H1 (cell line): ENCODE measurements around the gene HSD11B1. TPM values are rescaled to one million over a fixed set of nuclear protein-coding genes. Genes with fewer than 3 reads are reported as not detected.

Source experiments
- CTCF ChIA-PET: fragments of 300-600 bp; sonication (Branson Sonifier 250); formaldehyde crosslinking; loops from one replicate; lab custom pipeline; 2021; ENCODE audit not compliant: partially characterized antibody; lab: Charles Lee
- POLR2A ChIA-PET: fragments of 300-600 bp; sonication (Branson Sonifier 250); formaldehyde crosslinking; loops from one replicate; lab custom pipeline; 2021; ENCODE audit warnings: inconsistent platforms; ENCODE audit not compliant: partially characterized antibody; lab: Charles Lee
- DNase-seq, 2 experiments: peaks; one replicate each; pipeline versions ENCODE4 v3.0.0 to v3.0.0-alpha.2; 2010 to 2022; ENCODE audit warnings: low spot score in 2 of 2, low read depth in 1 of 2, mixed read lengths in 1 of 2
- FAIRE-seq: peaks from 2 replicates; lab custom pipeline; 2011; peaks lifted over from hg19 to GRCh38; lab: Jason Lieb, UNC
- H2AFZ ChIP-seq: 2 replicates; pipeline ENCODE4 v1.8.1; 2012; ENCODE audit warnings: low read length, inconsistent platforms
- H2AK5ac ChIP-seq: 2 replicates; pipeline ENCODE4 v1.6.1; 2013; ENCODE audit warnings: low read depth, low read length
- H2BK120ac ChIP-seq: replicated peaks from 2 replicates; pipeline ENCODE3; 2013; ENCODE audit warnings: low read depth, low read length, inconsistent platforms
- H2BK12ac ChIP-seq: 2 replicates; pipeline ENCODE4 v1.6.1; 2013; ENCODE audit warnings: low read depth, low read length
- H2BK15ac ChIP-seq: 2 replicates; pipeline ENCODE4 v1.6.1; 2013; ENCODE audit warnings: low read length
- H2BK20ac ChIP-seq: 2 replicates; pipeline ENCODE4 v1.6.1; 2013; ENCODE audit warnings: low read length
- H2BK5ac ChIP-seq: 2 replicates; pipeline ENCODE4 v1.6.1; 2013; ENCODE audit warnings: low read depth, low read length
- H3K14ac ChIP-seq: 2 replicates; pipeline ENCODE4 v1.6.1; 2013; ENCODE audit warnings: inconsistent platforms; ENCODE audit not compliant: insufficient read length
- H3K18ac ChIP-seq: 2 replicates; pipeline ENCODE4 v1.6.1; 2013; ENCODE audit warnings: low read length; ENCODE audit errors: extremely low read depth
- H3K23ac ChIP-seq: 2 replicates; pipeline ENCODE4 v1.6.1; 2013; ENCODE audit warnings: inconsistent platforms; ENCODE audit not compliant: insufficient read length
- H3K23me2 ChIP-seq: 2 replicates; pipeline ENCODE4 v1.6.1; 2013; ENCODE audit warnings: low read depth, low read length
- H3K27ac ChIP-seq: 2 replicates; pipeline ENCODE4 v1.6.1; 2011; ENCODE audit warnings: low read depth, low read length, inconsistent platforms
- H3K27me3 ChIP-seq, 4 experiments: replicated peaks in 1 of 4; 1 replicate in 1 of 4; 2 replicates in 3 of 4; pipeline versions ENCODE4 v1.6.1 to v1.8.1; 2011 to 2013; ENCODE audit warnings: low read length in 3 of 4, mild to moderate bottlenecking in 3 of 4, inconsistent platforms in 2 of 4, mixed read lengths in 2 of 4, moderate library complexity in 1 of 4; ENCODE audit not compliant: control insufficient read depth in 3 of 4, insufficient read depth in 3 of 4; ENCODE audit errors: extremely low read depth in 1 of 4
- H3K36me3 ChIP-seq, 4 experiments: 2 replicates each; pipeline versions ENCODE4 v1.6.1 to v1.8.1; 2011 to 2013; ENCODE audit warnings: mild to moderate bottlenecking in 4 of 4, low read length in 3 of 4, moderate library complexity in 2 of 4, control low read depth in 1 of 4, inconsistent platforms in 1 of 4; ENCODE audit not compliant: insufficient read depth in 4 of 4, control insufficient read depth in 2 of 4
- H3K4ac ChIP-seq: replicated peaks from 2 replicates; pipeline ENCODE3; 2013; ENCODE audit warnings: low read length, low read depth, mixed read lengths, inconsistent platforms; ENCODE audit not compliant: insufficient read length
- H3K4me1 ChIP-seq, 4 experiments: replicated peaks in 1 of 4; 1 replicate in 1 of 4; 2 replicates in 3 of 4; pipeline versions ENCODE4 v1.6.1 to v1.8.1; 2011 to 2013; ENCODE audit warnings: low read length in 3 of 4, inconsistent platforms in 2 of 4, mixed read lengths in 1 of 4; ENCODE audit not compliant: insufficient read depth in 4 of 4, control insufficient read depth in 3 of 4
- H3K4me2 ChIP-seq, 2 experiments: 2 replicates each; pipeline versions ENCODE4 v1.6.1 to v1.8.1; 2011 to 2013; ENCODE audit warnings: low read depth in 2 of 2, low read length in 2 of 2, control low read depth in 1 of 2, inconsistent platforms in 1 of 2, mild to moderate bottlenecking in 1 of 2; ENCODE audit not compliant: insufficient read depth in 1 of 2
- H3K4me3 ChIP-seq, 4 experiments: fragments of 200-600, 300-600 bp in 1 of 4; sonication (generic), shearing (Covaris generic), sonication (Bioruptor Twin) in 1 of 4; 2 replicates each; pipeline versions ENCODE4 v1.5.1 to v1.8.1; 2011 to 2016; ENCODE audit warnings: low read length in 4 of 4, low read depth in 3 of 4, control low read depth in 2 of 4, inconsistent platforms in 2 of 4, mild to moderate bottlenecking in 2 of 4, mixed read lengths in 1 of 4, moderate library complexity in 1 of 4; ENCODE audit not compliant: insufficient read depth in 2 of 4; ENCODE audit errors: extremely low read depth in 1 of 4
- H3K56ac ChIP-seq: replicated peaks from 2 replicates; pipeline ENCODE3; 2013; ENCODE audit warnings: low read depth, mild to moderate bottlenecking, mixed read lengths, low read length, inconsistent platforms; ENCODE audit not compliant: insufficient read length
- H3K79me1 ChIP-seq: 2 replicates; pipeline ENCODE4 v1.6.1; 2013; ENCODE audit warnings: low read depth, low read length, control low read depth
- H3K79me2 ChIP-seq, 2 experiments: 2 replicates each; pipeline versions ENCODE4 v1.6.1 to v1.8.1; 2012 to 2013; ENCODE audit warnings: low read length in 2 of 2, mild to moderate bottlenecking in 2 of 2, inconsistent platforms in 1 of 2; ENCODE audit not compliant: insufficient read depth in 2 of 2, control insufficient read depth in 1 of 2
- H3K9ac ChIP-seq, 4 experiments: replicated peaks in 1 of 4; 1 replicate in 1 of 4; 2 replicates in 3 of 4; pipeline versions ENCODE4 v1.6.1 to v1.8.1; 2011 to 2013; ENCODE audit warnings: low read depth in 3 of 4, low read length in 3 of 4, control low read depth in 2 of 4, mild to moderate bottlenecking in 2 of 4, moderate library complexity in 2 of 4, inconsistent platforms in 1 of 4; ENCODE audit errors: extremely low read depth in 1 of 4
- H3K9me3 ChIP-seq, 2 experiments: 2 replicates each; pipeline versions ENCODE4 v1.6.1 to v1.8.1; 2012 to 2013; ENCODE audit warnings: mild to moderate bottlenecking in 2 of 2, moderate library complexity in 2 of 2, control low read depth in 1 of 2, inconsistent platforms in 1 of 2, low read depth in 1 of 2, low read length in 1 of 2, mixed read lengths in 1 of 2; ENCODE audit not compliant: insufficient read depth in 2 of 2
- H4K20me1 ChIP-seq, 2 experiments: replicated peaks in 1 of 2; 2 replicates each; pipeline versions ENCODE3 to v1.8.1; 2011 to 2013; ENCODE audit warnings: inconsistent platforms in 2 of 2, low read length in 2 of 2, mild to moderate bottlenecking in 1 of 2; ENCODE audit not compliant: insufficient read depth in 2 of 2, control insufficient read depth in 1 of 2
- H4K5ac ChIP-seq: 2 replicates; pipeline ENCODE4 v1.6.1; 2013; ENCODE audit warnings: low read length, low read depth, mixed read lengths, inconsistent platforms; ENCODE audit not compliant: insufficient read length
- H4K8ac ChIP-seq: 2 replicates; pipeline ENCODE4 v1.8.0; 2013; ENCODE audit warnings: mild to moderate bottlenecking, moderate library complexity, low read length, inconsistent platforms; ENCODE audit not compliant: insufficient read depth; ENCODE audit errors: extremely low read depth
- H4K91ac ChIP-seq: replicated peaks from 2 replicates; pipeline ENCODE3; 2013; ENCODE audit warnings: low read length, mixed read lengths, inconsistent platforms; ENCODE audit not compliant: insufficient read length
- ASH2L ChIP-seq: fragments of 200-600, 300-600 bp; sonication (generic); IDR thresholded peaks from one replicate; pipeline ENCODE4 v1.7.1; 2017; ENCODE audit warnings: low read length
- EZH2 ChIP-seq: fragments of 200-600 bp; sonication (generic); IDR thresholded peaks from 2 replicates; pipeline ENCODE4 v1.7.1; 2012; ENCODE audit warnings: low read depth, mild to moderate bottlenecking, moderate library complexity, low read length, inconsistent platforms; ENCODE audit not compliant: severe bottlenecking
- KDM1A ChIP-seq: fragments of 200-600, 300-600 bp; sonication (generic); IDR thresholded peaks from 2 replicates; pipeline ENCODE4 v1.7.1; 2016; ENCODE audit warnings: mild to moderate bottlenecking, low read length, borderline replicate concordance
- KDM4A ChIP-seq: IDR thresholded peaks from one replicate; pipeline ENCODE4 v1.7.1; 2012; ENCODE audit warnings: low read depth, mild to moderate bottlenecking, moderate library complexity, low read length, inconsistent platforms; ENCODE audit not compliant: severe bottlenecking
- SAP30 ChIP-seq: fragments of 300-600 bp; sonication (generic); IDR thresholded peaks from 2 replicates; pipeline ENCODE4 v1.7.1; 2012; ENCODE audit warnings: low read length, moderate library complexity, mild to moderate bottlenecking, inconsistent platforms; ENCODE audit not compliant: insufficient read depth, insufficient replicate concordance
- SIRT6 ChIP-seq: IDR thresholded peaks from one replicate; pipeline ENCODE4 v1.7.1; 2012; ENCODE audit warnings: low read length, inconsistent platforms
- SUZ12 ChIP-seq: fragments of 200-600 bp; sonication (generic); IDR thresholded peaks from 2 replicates; pipeline ENCODE4 v1.6.1; 2012; ENCODE audit warnings: mild to moderate bottlenecking, inconsistent platforms, low read length, moderate library complexity, mixed read lengths
- WGBS, 2 experiments: shearing (Covaris generic) in 1 of 2; methylation state at CpG; one replicate each; pipeline versions ENCODE4 v1.1.6 to v1.1.7; 2013 to 2015; ENCODE audit warnings: low lambda C conversion rate in 2 of 2, mixed read lengths in 2 of 2, inconsistent platforms in 1 of 2, low coverage in 1 of 2, missing lambda C conversion rate in 1 of 2; ENCODE audit not compliant: insufficient replicate concordance in 2 of 2, insufficient coverage in 1 of 2, insufficient read length in 1 of 2; ENCODE audit errors: extremely low coverage in 1 of 2, missing lambda C conversion rate in 1 of 2; 5-methylcytosine and 5-hydroxymethylcytosine counted together
- polyA plus RNA-seq, 7 experiments: library from polyadenylated mRNA; depleted of rRNA in 3 of 7; stranded (reverse) in 5 of 7; unstranded in 2 of 7; fragments of >200 nt in 5 of 7; fragments of 200-250 nt in 2 of 7; gene quantifications; 1 replicate in 5 of 7; 2 replicates in 1 of 7; 4 replicates in 1 of 7; pipeline versions ENCODE4 v1.2.1 to v1.2.3, GENCODE V29; 2011 to 2013; ENCODE audit warnings: missing spikeins in 2 of 7, mixed read lengths in 2 of 7
- total RNA-seq: library from RNA; stranded (reverse); fragmentation: NEBNext Ultra II Directional; extraction: Animal tissue kit (Norgen Biotek cat#: 25700); gene quantifications from 2 replicates; pipeline ENCODE4 v1.2.1, GENCODE V29; 2021
- TF ChIP-seq, protein P1 (sequence below): IDR thresholded peaks from 2 replicates; pipeline ENCODE4 v1.6.1; 2011; ENCODE audit warnings: low read depth, mild to moderate bottlenecking, low read length; ENCODE audit not compliant: insufficient read depth
- TF ChIP-seq, protein P2 (sequence below): IDR thresholded peaks from 2 replicates; pipeline ENCODE4 v1.6.1; 2012; ENCODE audit warnings: inconsistent platforms
- TF ChIP-seq, protein P3 (sequence below): IDR thresholded peaks from 2 replicates; pipeline ENCODE4 v1.6.1; 2012; ENCODE audit warnings: inconsistent platforms

Gene HSD11B1
- total and polyA plus RNA-seq, 2 of the 8 experiments (the other 6 are each of a cell fraction or from before 2014, with no cell fraction given) = not detected

DNA sequence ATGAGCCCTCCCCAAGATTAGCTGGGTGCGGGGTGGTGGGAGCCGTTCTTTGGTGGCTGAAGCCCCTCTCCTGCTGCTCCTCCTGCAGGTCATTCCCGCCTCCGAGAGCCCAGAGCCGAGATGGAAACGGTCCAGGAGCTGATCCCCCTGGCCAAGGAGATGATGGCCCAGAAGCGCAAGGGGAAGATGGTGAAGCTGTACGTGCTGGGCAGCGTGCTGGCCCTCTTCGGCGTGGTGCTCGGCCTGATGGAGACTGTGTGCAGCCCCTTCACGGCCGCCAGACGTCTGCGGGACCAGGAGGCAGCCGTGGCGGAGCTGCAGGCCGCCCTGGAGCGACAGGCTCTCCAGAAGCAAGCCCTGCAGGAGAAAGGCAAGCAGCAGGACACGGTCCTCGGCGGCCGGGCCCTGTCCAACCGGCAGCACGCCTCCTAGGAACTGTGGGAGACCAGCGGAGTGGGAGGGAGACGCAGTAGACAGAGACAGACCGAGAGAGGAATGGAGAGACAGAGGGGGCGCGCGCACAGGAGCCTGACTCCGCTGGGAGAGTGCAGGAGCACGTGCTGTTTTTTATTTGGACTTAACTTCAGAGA is 29.0 kb upstream of the HSD11B1 start:
- Histone ChIP-seq H2BK20ac (0 out of 2 replicates have a peak overlapping the region, but pooled peaks have one; percentile 8), H4K20me1 (no peaks in the 10 kb centered on the region), H4K5ac (no peak overlapping the region), H2AK5ac (no peak overlapping the region), H3K56ac (no peak overlapping the region), H3K4me1 (peaks cover 0 to 4% (median 3%) of the 10 kb centered on the region in 4 experiments; a peak in 6 of 7 replicates), H3K36me3 (no peaks in the 10 kb centered on the region), H3K18ac (peak overlapping the region; percentile 26; the same call in 1 of the 2 replicates), H4K8ac (peak overlapping the region; percentile 62; the same call in 1 of the 2 replicates), H3K14ac (no peak overlapping the region), H3K79me1 (no peaks in the 10 kb centered on the region), H4K91ac (no peak overlapping the region), H3K9me3 (no peaks in the 10 kb centered on the region), H3K4me3 (peak overlapping the region; percentile 40 to 64 (median 56)), H2AFZ (peak overlapping the region; percentile 67; the same call in 1 of the 2 replicates), H3K27ac (no peak overlapping the region), H2BK12ac (peak overlapping the region; percentile 69; the same call in 1 of the 2 replicates), H2BK120ac (no peak overlapping the region), H2BK5ac (peak overlapping the region; percentile 45; the same call in 1 of the 2 replicates), H3K4me2 (peak overlapping the region; percentile 96 to 98), H3K23me2 (peaks cover 10% of the 10 kb centered on the region), H2BK15ac (peak overlapping the region; percentile 4; the same call in 1 of the 2 replicates), H3K27me3 (peaks cover 18 to 46% (median 42%) of the 10 kb centered on the region in 4 experiments), H3K4ac (no peak overlapping the region), H3K9ac (no peak overlapping the region; a peak in 1 of 7 replicates), H3K23ac (no peak overlapping the region), H3K79me2 (no peaks in the 10 kb centered on the region)
- ChIA-PET CTCF (interaction anchor here (1.0 to 4.9 kb wide), 10 partner anchors 11 to 106 kb away, joined by 3 to 25 read pairs (median 5); no protein-coding TSS in a partner anchor), POLR2A (interaction anchor here (0.7 to 1.5 kb wide), 5 partner anchors 9 to 94 kb away, joined by 3 to 5 read pairs (median 4); no protein-coding TSS in a partner anchor)
- WGBS, 2 experiments = 3% methylated on average over 34 of the region's 34 CpGs; no CpG with 5 or more reads in 1 of the 2 experiments
- DNase-seq (peak in 1 of 2 experiments; percentile 66), FAIRE-seq (no peak)
- TF ChIP-seq, protein P1, sequence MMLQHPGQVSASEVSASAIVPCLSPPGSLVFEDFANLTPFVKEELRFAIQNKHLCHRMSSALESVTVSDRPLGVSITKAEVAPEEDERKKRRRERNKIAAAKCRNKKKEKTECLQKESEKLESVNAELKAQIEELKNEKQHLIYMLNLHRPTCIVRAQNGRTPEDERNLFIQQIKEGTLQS = no peak
- TF ChIP-seq ASH2L (peak; percentile 70), EZH2 (peak; percentile 81), KDM4A (peak; percentile 99), SUZ12 (peak; percentile 80), SAP30 (peak; percentile 14), SIRT6 (no peak), KDM1A (no peak)
- TF ChIP-seq, protein P2, sequence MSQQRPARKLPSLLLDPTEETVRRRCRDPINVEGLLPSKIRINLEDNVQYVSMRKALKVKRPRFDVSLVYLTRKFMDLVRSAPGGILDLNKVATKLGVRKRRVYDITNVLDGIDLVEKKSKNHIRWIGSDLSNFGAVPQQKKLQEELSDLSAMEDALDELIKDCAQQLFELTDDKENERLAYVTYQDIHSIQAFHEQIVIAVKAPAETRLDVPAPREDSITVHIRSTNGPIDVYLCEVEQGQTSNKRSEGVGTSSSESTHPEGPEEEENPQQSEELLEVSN = peak; percentile 64
- TF ChIP-seq, protein P3, sequence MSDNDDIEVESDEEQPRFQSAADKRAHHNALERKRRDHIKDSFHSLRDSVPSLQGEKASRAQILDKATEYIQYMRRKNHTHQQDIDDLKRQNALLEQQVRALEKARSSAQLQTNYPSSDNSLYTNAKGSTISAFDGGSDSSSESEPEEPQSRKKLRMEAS = peak; percentile 85
